PFSK-1 (cell line): ENCODE measurements around the gene ATP6AP1.

Experiments
- POLR2AphosphoS5 ChIP-seq: IDR thresholded peaks from 2 replicates; pipeline ENCODE4 v1.6.1; 2012; ENCODE audit warnings: low read depth, mild to moderate bottlenecking, control low read depth, low read length, moderate library complexity
- REST ChIP-seq, 2 experiments: IDR thresholded peaks; 2 replicates each; pipeline versions ENCODE4 v1.6.1 to v1.8.0; 2011 to 2012; ENCODE audit warnings: low read depth in 2 of 2, low read length in 2 of 2, control low read depth in 1 of 2, inconsistent platforms in 1 of 2, mild to moderate bottlenecking in 1 of 2, moderate library complexity in 1 of 2; ENCODE audit not compliant: insufficient read depth in 1 of 2

DNA sequence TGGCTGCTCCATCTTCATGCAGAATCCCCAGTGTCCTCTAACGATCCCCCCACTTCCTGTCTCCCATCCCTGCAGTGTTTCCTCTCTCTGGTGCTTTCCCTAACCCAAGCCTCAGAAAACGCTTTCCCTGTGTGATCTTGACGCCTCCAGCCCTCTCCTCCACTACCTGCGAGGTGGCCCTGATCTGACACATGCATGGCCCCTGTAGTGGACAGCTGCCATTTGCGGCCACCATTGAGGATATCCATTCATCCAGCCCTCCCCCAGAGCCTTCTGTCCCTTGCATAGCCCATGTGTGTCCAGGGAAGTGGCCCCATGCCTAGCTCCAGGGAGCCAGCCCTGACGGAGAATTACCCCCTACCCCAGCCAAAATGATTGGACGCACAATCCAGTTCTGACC lies 54.8 kb downstream of the ATP6AP1 start:
- no peak for TF ChIP-seq REST (IDR thresholded peaks at IDR 0.05; ENCODE audit: insufficient read depth in 1 of 2, low read depth in 2 of 2, low read length in 2 of 2)
- no peak; the same call in 1 of the 2 replicates for TF ChIP-seq POLR2AphosphoS5
